AG04449 (cell line): Measurements from ENCODE around the gene KLHL35.
"Not testable (repeated sequence)": the region's sequence is repeated elsewhere in the genome, so short reads cannot be mapped to it uniquely, and the experiment has no call there.

Source experiments
- CTCF ChIA-PET: fragments of 350-600 bp; formaldehyde crosslinking; extraction: SDS; loops from one replicate; lab custom pipeline; 2021; ENCODE audit warnings: antibody characterized with exemption; lab: Yijun Ruan, JAX
- POLR2A ChIA-PET: fragments of 400-600, 350-600 bp; formaldehyde crosslinking; extraction: SDS; loops from one replicate; lab custom pipeline; 2020; ENCODE audit warnings: antibody characterized with exemption, inconsistent platforms; lab: Yijun Ruan, JAX
- DNase-seq: peaks from one replicate; pipeline ENCODE4 v3.0.0-alpha.2; 2010; ENCODE audit warnings: low read depth, low spot score
- H3K4me3 ChIP-seq: 2 replicates; pipeline ENCODE4 v1.5.1; 2011; ENCODE audit warnings: low read depth, mild to moderate bottlenecking, control low read depth, low read length
- CTCF ChIP-seq: IDR thresholded peaks from one replicate; pipeline ENCODE4 v1.5.1; 2011; ENCODE audit warnings: mild to moderate bottlenecking, moderate library complexity, low read length, control low read depth, inconsistent platforms; ENCODE audit not compliant: insufficient read depth; ENCODE audit errors: missing control alignments

Gene KLHL35

GRCh38 chr11:75380245-75380644 lies 52.8 kb downstream of the KLHL35 start:
- CTCF ChIA-PET = interaction anchor here (1.1 to 12.4 kb wide), 6 partner anchors 9 to 104 kb away, joined by 3 to 534 read pairs (median 10); no protein-coding TSS in a partner anchor
- no peak overlapping the region for H3K4me3 ChIP-seq
- no peak for DNase-seq
- POLR2A ChIA-PET = no interaction called here
- no peak for TF ChIP-seq CTCF

GRCh38 chr11:75378776-75379175 lies 54.2 kb downstream of the KLHL35 start:
- DNase-seq, POLR2A ChIA-PET, H3K4me3 ChIP-seq: not testable (repeated sequence)
- CTCF ChIA-PET = interaction anchor here (2.7 to 12.4 kb wide), 3 partner anchors 11 to 103 kb away, joined by 18 to 534 read pairs (median 396); no protein-coding TSS in a partner anchor

GRCh38 chr11:75376175-75376574 lies 56.8 kb downstream of the KLHL35 start:
- ChIA-PET POLR2A (no interaction called here), CTCF (interaction anchor here (1.0 to 2.3 kb wide), 6 partner anchors 9 to 105 kb away, joined by 3 to 9 read pairs (median 4); no protein-coding TSS in a partner anchor)
- peak; percentile 17 for TF ChIP-seq CTCF
- DNase-seq = no peak
- H3K4me3 ChIP-seq = no peak overlapping the region

- H3K4me3 ChIP-seq = no peak overlapping the region
- DNase-seq = no peak
- ChIA-PET CTCF (interaction anchor here (1.0 to 2.3 kb wide), 5 partner anchors 9 to 105 kb away, joined by 3 to 9 read pairs (median 4); no protein-coding TSS in a partner anchor), POLR2A (no interaction called here)
- TF ChIP-seq CTCF = no peak
These were observed 57.4 kb downstream of the KLHL35 start for GRCh38 chr11:75375626-75376025.

- no peak for TF ChIP-seq CTCF
- DNase-seq = no peak
- POLR2A ChIA-PET = no interaction called here
- CTCF ChIA-PET = interaction anchor here (0.7 to 4.2 kb wide), 6 partner anchors 10 to 132 kb away, joined by 3 to 62 read pairs (median 4); no protein-coding TSS in a partner anchor
- no peak overlapping the region for H3K4me3 ChIP-seq
These were observed 58.4 kb downstream of the KLHL35 start for GRCh38 chr11:75374646-75375045.

- POLR2A ChIA-PET = no interaction called here
- no peak for TF ChIP-seq CTCF
- H3K4me3 ChIP-seq = no peak overlapping the region
- no peak for DNase-seq
- CTCF ChIA-PET = interaction anchor here (1.9 to 4.2 kb wide), 3 partner anchors 11 to 16 kb away, joined by 4 to 62 read pairs (median 17); no protein-coding TSS in a partner anchor
These were observed 59.8 kb downstream of the KLHL35 start for GRCh38 chr11:75373201-75373600.
